Measurements from ENCODE around the gene PTPRN2. TPM values are rescaled to one million over a fixed set of nuclear protein-coding genes. Genes with fewer than 3 reads are reported as not detected.

Gene PTPRN2
- total RNA-seq, 1 experiment from 2014 or later = 2.1 TPM

- no peak for TF ChIP-seq YY1 (IDR thresholded peaks at IDR 0.05; ENCODE audit: extremely low read depth, insufficient replicate concordance, low read depth, low read length)
- TF ChIP-seq POLR2AphosphoS5 (IDR thresholded peaks at IDR 0.05; ENCODE audit: low read depth, low read length) = no peak
- no peak for TF ChIP-seq ELF1 (IDR thresholded peaks at IDR 0.05; ENCODE audit: borderline replicate concordance, low read depth)
- no peak for TF ChIP-seq REST (IDR thresholded peaks at IDR 0.05; ENCODE audit: low read depth)
- TF ChIP-seq SP1 (IDR thresholded peaks at IDR 0.05; ENCODE audit: low read depth) = no peak
- no peak for TF ChIP-seq CTCF (IDR thresholded peaks at IDR 0.05 in 2 of 3, conservative IDR thresholded peaks at IDR 0.05 in 1 of 3; ENCODE audit: borderline replicate concordance in 1 of 3, insufficient read depth in 1 of 3, low read depth in 2 of 3, low read length in 2 of 3)
- no peak for TF ChIP-seq CBX3 (IDR thresholded peaks at IDR 0.05; ENCODE audit: low read depth)
- TF ChIP-seq POLR2A (IDR thresholded peaks at IDR 0.05; ENCODE audit: borderline replicate concordance, extremely low read depth, insufficient read depth, insufficient read length) = no peak
- no peak for TF ChIP-seq ATF3 (IDR thresholded peaks at IDR 0.05)
- no peak for TF ChIP-seq EGR1 (IDR thresholded peaks at IDR 0.05; ENCODE audit: low read depth)
- TF ChIP-seq ZNF274 (IDR thresholded peaks at IDR 0.05; ENCODE audit: low read depth, low read length) = no peak
- TF ChIP-seq EZH2phosphoT487 (IDR thresholded peaks at IDR 0.05; ENCODE audit: borderline replicate concordance) = no peak
- no peak for TF ChIP-seq SIN3A (IDR thresholded peaks at IDR 0.05; ENCODE audit: low read depth)
- TF ChIP-seq JUND (IDR thresholded peaks at IDR 0.05) = no peak
- TF ChIP-seq MAX (IDR thresholded peaks at IDR 0.05) = no peak
- no peak for TF ChIP-seq CEBPB (IDR thresholded peaks at IDR 0.05; ENCODE audit: low read depth)
- TF ChIP-seq SRF (IDR thresholded peaks at IDR 0.05; ENCODE audit: low read depth) = no peak
- no peak for TF ChIP-seq RAD21 (IDR thresholded peaks at IDR 0.05; ENCODE audit: low read depth)
- no TSS peak for BruUV-seq (replicated peaks)
- Histone ChIP-seq H3K4me3 (replicated peaks in 1 of 2; ENCODE audit: low read depth in 1 of 2, low read length in 2 of 2) (no peak overlapping the region), H3K4me2 (ENCODE audit: low read length) (no peak overlapping the region), H3K79me2 (ENCODE audit: insufficient read depth, low read length) (no peaks in the 10 kb centered on the region), H2AFZ (ENCODE audit: low read depth, low read length, poor library complexity, severe bottlenecking) (no peak overlapping the region), H3K9me2 (ENCODE audit: insufficient read depth) (no peaks in the 10 kb centered on the region), H4K20me1 (ENCODE audit: insufficient read depth) (no peaks in the 10 kb centered on the region), H3K9ac (ENCODE audit: low read length) (no peak overlapping the region), H3K27me3 (ENCODE audit: insufficient read depth, low read length) (no peaks in the 10 kb centered on the region), H3K4me1 (ENCODE audit: control insufficient read depth in 1 of 2, insufficient read depth in 2 of 2, low read length in 2 of 2) (no peaks in the 10 kb centered on the region), H3K9me3 (ENCODE audit: control insufficient read depth in 1 of 2, insufficient read depth in 1 of 2, low read depth in 1 of 2, low read length in 2 of 2) (no peaks in the 10 kb centered on the region), H3K36me3 (ENCODE audit: control insufficient read depth in 1 of 2, insufficient read depth in 2 of 2, low read length in 2 of 2) (no peaks in the 10 kb centered on the region), H3K27ac (ENCODE audit: low read depth, low read length) (no peak overlapping the region)
- ChIA-PET CTCF (no interaction called here), RAD21 (ENCODE audit: low non-redundant PET in 1 of 2, low total read pairs in 2 of 2, uncharacterized antibody in 2 of 2, unreplicated experiment in 2 of 2) (no interaction called here), POLR2A (no interaction called here)
- ATAC-seq = no peak
- no peak for DNase-seq (ENCODE audit: low read depth, low spot score)
- intact Hi-C loops (cut with micrococcal nuclease) = no loop called here
Measured at GRCh38 chr7:158085741-158086695, 501.6 kb downstream of the PTPRN2 start.
